ENCODE measurements around the gene PGM5. TPM values are rescaled to one million over a fixed set of nuclear protein-coding genes. Genes with fewer than 3 reads are reported as not detected.

PGM5 gene
- total and polyA plus RNA-seq, 2 of the 4 experiments (the other 2 are of a cell fraction), result 8.3 to 14.7 TPM

DNA sequence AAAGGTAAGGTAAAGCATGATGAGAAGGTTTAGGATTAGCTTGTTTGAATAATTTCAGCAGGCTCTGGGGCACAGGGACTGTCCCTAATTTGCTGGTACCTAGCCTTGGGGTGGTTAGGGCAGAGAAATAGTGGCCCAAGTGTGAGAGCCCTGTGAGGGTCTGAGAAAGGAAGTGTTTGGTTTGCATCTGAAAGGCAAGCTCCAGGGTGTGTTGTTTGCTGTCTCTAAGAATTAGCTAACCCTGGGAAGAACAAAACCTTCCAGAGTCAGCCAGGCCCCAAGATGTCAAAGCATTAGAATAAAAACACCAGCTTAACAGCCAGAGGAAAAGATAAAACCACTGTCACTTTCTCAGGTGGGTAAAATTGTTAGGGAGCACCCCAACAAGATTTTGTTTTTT is 153.3 kb downstream of the PGM5 start:
- Histone ChIP-seq H3K27me3 (ENCODE audit: control insufficient read depth, insufficient read depth, low read length) (no peaks in the 10 kb centered on the region), H3K36me3 (ENCODE audit: control insufficient read depth, insufficient read depth, low read length) (no peaks in the 10 kb centered on the region), H3K79me1 (ENCODE audit: low read depth in 1 of 2, low read length in 2 of 2) (no peaks in the 10 kb centered on the region), H3K4me3 (ENCODE audit: insufficient read depth, low read depth, low read length) (no peak overlapping the region), H3K27ac (ENCODE audit: insufficient read depth, low read length) (no peak overlapping the region), H2AK5ac (ENCODE audit: low read depth, low read length) (no peak overlapping the region), H2BK20ac (ENCODE audit: low read depth, low read length) (no peak overlapping the region), H3K14ac (replicated peaks; ENCODE audit: low read depth, low read length) (no peak overlapping the region), H3K23ac (ENCODE audit: low read depth, low read length) (no peak overlapping the region), H3K9me1 (ENCODE audit: insufficient read depth, low read length) (no peaks in the 10 kb centered on the region), H3K4me2 (ENCODE audit: low read depth, low read length) (no peak overlapping the region), H3K18ac (ENCODE audit: low read depth, low read length) (no peak overlapping the region), H4K8ac (ENCODE audit: low read depth in 2 of 2, low read length in 2 of 2) (no peak overlapping the region), H2BK15ac (ENCODE audit: low read depth, low read length) (no peak overlapping the region), H2BK5ac (ENCODE audit: low read depth, low read length, poor library complexity, severe bottlenecking) (no peak overlapping the region), H3K4me1 (ENCODE audit: control insufficient read depth, insufficient read depth, low read length) (peaks cover 2% of the 10 kb centered on the region; the same call in 1 of the 2 replicates), H2BK120ac (ENCODE audit: low read depth, low read length) (no peak overlapping the region), H4K91ac (ENCODE audit: insufficient read depth, low read depth, low read length) (no peak overlapping the region), H2AK9ac (replicated peaks; ENCODE audit: low read depth, low read length, poor library complexity) (no peak overlapping the region), H3K9ac (ENCODE audit: low read depth, low read length) (no peak overlapping the region), H2AFZ (replicated peaks; ENCODE audit: low read length, poor library complexity) (no peak overlapping the region), H3K9me3 (ENCODE audit: control insufficient read depth, insufficient read depth, low read length) (no peaks in the 10 kb centered on the region), H3K4ac (ENCODE audit: low read depth, low read length) (no peak overlapping the region), H3K56ac (ENCODE audit: extremely low read depth, insufficient read depth, low read length) (no peak overlapping the region), H4K20me1 (ENCODE audit: insufficient read depth, low read length) (no peaks in the 10 kb centered on the region), H4K5ac (ENCODE audit: low read depth, low read length) (no peak overlapping the region)
- DNase-seq (no peak), ATAC-seq (ENCODE audit: low read depth) (no peak)
- intact Hi-C loops (cut with micrococcal nuclease), result loop anchor here (5.0 kb wide), 2 partner anchors 63 to 152 kb away; partner anchors contain the start of gene PGM5
- ChIA-PET POLR2A (ENCODE audit: unreplicated experiment) (no interaction called here), CTCF (no interaction called here)
- BruUV-seq (replicated peaks), result no TSS peak
- TF ChIP-seq, protein P1, sequence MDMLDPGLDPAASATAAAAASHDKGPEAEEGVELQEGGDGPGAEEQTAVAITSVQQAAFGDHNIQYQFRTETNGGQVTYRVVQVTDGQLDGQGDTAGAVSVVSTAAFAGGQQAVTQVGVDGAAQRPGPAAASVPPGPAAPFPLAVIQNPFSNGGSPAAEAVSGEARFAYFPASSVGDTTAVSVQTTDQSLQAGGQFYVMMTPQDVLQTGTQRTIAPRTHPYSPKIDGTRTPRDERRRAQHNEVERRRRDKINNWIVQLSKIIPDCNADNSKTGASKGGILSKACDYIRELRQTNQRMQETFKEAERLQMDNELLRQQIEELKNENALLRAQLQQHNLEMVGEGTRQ (IDR thresholded peaks at IDR 0.05; ENCODE audit: low read depth, low read length), result no peak
- TF ChIP-seq, protein P2, sequence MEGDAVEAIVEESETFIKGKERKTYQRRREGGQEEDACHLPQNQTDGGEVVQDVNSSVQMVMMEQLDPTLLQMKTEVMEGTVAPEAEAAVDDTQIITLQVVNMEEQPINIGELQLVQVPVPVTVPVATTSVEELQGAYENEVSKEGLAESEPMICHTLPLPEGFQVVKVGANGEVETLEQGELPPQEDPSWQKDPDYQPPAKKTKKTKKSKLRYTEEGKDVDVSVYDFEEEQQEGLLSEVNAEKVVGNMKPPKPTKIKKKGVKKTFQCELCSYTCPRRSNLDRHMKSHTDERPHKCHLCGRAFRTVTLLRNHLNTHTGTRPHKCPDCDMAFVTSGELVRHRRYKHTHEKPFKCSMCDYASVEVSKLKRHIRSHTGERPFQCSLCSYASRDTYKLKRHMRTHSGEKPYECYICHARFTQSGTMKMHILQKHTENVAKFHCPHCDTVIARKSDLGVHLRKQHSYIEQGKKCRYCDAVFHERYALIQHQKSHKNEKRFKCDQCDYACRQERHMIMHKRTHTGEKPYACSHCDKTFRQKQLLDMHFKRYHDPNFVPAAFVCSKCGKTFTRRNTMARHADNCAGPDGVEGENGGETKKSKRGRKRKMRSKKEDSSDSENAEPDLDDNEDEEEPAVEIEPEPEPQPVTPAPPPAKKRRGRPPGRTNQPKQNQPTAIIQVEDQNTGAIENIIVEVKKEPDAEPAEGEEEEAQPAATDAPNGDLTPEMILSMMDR (conservative IDR thresholded peaks at IDR 0.05; ENCODE audit: low read depth, low read length), result no peak
- no peak for TF ChIP-seq RFX5 (IDR thresholded peaks at IDR 0.05; ENCODE audit: low read depth, low read length)
- TF ChIP-seq CHD1 (IDR thresholded peaks at IDR 0.05; ENCODE audit: low read depth, low read length), result no peak
- TF ChIP-seq SMC3 (IDR thresholded peaks at IDR 0.05; ENCODE audit: low read depth, low read length), result no peak
- in situ Hi-C loops (cut with MboI; ENCODE audit: low sequenced_read_pairs), result no loop called here
- dilution Hi-C loops (cut with HindIII; ENCODE audit: low sequenced_read_pairs, unreplicated experiment), result no loop called here
